GM11168 (cell line): ENCODE data around the gene ASTN2.

ENCODE experiments used
- in situ Hi-C: fragments of 300-500 bp; cut with MboI; formaldehyde crosslinking; loops from one replicate; pipeline ENCODE4 v1.12.0; 2022; ENCODE audit warnings: low sequenced_read_pairs; ENCODE audit not compliant: unreplicated experiment

ASTN2 gene

GRCh38 chr9:117414220-117414905, 494 bp downstream of the ASTN2 start:
- in situ Hi-C loops: no loop called here

DNA sequence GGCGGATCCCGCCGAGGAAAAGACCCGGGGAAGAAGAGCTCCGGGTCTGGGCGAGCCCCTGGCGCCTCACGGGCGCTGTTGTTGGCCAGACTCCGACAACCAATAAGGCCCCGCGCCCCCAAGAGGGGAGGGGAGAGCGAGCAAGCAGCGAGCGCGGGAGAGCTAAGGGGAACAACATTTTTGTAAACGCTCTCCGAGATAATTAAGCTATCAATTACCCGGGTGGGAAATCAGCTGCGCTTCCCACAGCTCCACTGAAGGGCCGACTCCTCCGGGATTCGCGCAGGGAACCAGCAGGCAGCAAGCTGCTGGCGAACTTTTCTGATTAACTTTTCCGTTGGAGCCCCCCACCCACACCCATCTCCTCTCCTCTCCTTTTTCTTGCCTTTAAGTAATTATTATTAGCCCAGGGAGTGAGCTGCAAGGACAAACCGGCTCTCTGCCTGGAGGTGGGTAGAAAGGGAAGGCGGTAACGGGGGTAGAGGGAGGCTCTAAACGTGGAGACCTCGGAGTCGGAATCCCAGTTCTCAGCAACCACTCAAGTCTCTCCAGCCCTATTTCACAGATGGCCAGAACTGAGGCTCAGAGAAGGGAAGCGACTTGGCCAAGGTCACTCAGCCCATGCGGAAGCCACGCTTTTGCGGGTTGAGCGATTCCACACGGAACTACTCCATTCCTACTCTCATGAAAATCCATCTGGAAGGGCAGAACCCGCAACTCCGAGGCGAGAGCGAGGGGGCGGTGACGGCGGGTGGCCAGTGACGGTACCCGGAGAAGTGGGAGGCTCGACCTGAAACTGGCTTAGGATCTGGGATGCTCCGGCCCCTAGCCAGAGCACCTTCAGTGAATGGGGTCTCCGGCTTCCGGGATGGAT, 1.3 kb downstream of the ASTN2 start:
- in situ Hi-C loops: no loop called here

DNA sequence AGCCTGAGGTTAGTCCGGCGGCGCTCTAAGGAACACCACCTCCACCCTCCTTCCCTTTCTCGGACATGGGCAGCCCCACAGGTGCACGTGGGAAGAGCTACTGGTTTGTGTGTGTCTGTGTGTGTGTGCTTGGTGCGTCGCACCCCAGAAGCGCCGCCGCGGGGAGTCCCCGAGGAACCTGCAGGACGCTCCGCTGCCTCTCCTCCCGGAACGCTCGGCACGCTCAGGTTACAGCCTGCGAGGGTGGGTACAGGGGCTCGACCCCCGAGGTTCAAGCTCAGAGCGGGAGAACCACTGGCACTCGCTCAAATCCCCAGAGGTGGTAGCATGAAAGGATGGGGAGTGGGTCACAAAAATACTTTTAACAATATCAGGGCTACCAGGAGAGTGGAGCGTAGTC, 2.0 kb downstream of the ASTN2 start:
- in situ Hi-C loops: no loop called here

GRCh38 chr9:117412006-117412715, 2.7 kb downstream of the ASTN2 start:
- in situ Hi-C loops: no loop called here

- in situ Hi-C loops: no loop called here
These were observed 3.3 kb downstream of the ASTN2 start for GRCh38 chr9:117411547-117411946.

- in situ Hi-C loops: no loop called here
These were observed 5.5 kb downstream of the ASTN2 start for GRCh38 chr9:117409321-117409720.

GRCh38 chr9:117407436-117408022, 7.3 kb downstream of the ASTN2 start:
- in situ Hi-C loops: no loop called here

GRCh38 chr9:117405950-117406705, 8.7 kb downstream of the ASTN2 start:
- in situ Hi-C loops: no loop called here

GRCh38 chr9:117403848-117404247, 11.0 kb downstream of the ASTN2 start:
- in situ Hi-C loops: no loop called here

DNA sequence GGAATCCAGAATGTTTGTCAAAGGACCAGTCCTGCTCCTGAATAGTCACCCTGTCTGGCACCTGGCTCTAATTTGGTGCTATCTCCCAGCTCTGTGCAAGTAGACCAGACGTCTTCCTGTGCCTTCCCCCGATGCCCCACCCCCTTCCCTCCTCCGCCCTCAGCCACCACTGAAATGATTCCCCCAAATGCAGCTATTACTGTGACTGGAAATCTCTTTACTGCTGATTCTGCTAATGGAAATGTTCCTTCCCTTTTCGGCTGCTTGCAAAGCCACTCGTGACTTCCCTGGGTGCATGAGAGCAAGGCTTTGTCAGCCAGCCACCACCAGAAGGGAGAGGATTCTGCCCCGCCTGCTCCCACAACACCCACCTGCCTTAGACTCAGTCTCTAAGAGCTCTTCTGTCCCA, 11.4 kb downstream of the ASTN2 start:
- in situ Hi-C loops: no loop called here

DNA sequence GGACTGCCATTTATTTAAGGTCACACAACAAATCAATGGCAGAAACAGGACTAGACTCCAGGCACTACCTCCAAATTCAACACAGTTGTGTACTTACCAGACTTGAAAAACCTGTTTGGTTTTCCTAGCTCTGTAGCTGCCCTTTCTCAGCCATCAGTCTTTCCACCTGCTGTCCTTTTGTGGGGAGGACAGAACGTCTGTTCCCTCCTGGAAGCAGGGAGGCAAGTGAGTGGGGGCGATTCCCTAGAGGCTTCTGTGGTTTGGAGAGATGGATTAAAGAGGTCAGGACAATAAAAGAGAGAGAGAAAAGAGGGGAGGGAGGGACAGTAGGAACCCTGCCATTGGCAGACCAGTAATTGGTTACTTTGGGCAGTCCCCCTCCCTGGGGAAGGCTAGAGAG, 14.7 kb downstream of the ASTN2 start:
- in situ Hi-C loops: no loop called here

GRCh38 chr9:117395151-117395650, 19.7 kb downstream of the ASTN2 start:
- in situ Hi-C loops: no loop called here

DNA sequence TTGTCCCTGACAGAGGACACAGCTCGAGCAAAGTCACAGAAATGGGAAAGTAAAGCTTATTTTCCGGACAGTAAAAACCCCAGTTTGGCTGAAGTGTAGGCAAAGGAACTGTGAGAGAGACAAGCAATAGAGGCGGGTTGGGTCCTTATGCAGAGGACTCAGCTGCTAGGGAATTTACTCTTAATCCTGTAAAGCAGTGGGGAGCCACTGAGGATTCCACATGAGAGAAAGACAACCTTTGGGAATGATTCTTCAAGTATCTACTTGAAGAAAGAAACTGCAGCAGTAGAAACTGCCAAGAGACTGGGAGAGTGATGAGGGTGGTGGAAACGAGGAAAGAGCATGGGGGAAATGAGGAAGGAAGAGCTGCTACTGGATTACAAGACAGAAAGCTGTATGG, 20.2 kb downstream of the ASTN2 start:
- in situ Hi-C loops: no loop called here

- in situ Hi-C loops: no loop called here
These were observed 21.9 kb downstream of the ASTN2 start for GRCh38 chr9:117392992-117393391.

- in situ Hi-C loops: no loop called here
These were observed 27.4 kb downstream of the ASTN2 start for GRCh38 chr9:117387422-117387821.

- in situ Hi-C loops: no loop called here
These were observed 35.5 kb downstream of the ASTN2 start for GRCh38 chr9:117379341-117379740.

DNA sequence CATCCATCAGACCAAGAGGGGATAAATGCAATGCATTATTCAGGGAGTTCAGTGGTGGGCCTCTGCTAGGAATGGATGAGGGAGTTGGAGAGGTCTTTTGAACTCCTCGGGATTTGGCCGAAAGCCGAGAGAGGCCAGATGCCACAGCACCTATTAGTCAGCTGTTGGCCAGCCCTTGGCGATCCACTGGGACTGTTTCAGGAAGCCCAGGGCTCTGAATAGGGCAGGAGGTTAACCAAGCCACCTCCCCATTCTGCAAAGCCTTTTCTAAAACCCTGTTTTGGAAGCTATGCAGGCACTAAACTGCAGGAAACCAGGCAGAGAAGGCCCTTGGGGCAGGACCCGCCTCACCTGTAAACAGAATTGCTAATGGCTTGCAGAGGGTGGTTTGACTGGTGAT, 37.8 kb downstream of the ASTN2 start:
- in situ Hi-C loops: no loop called here

GRCh38 chr9:117375956-117376355, 38.9 kb downstream of the ASTN2 start:
- in situ Hi-C loops: no loop called here

DNA sequence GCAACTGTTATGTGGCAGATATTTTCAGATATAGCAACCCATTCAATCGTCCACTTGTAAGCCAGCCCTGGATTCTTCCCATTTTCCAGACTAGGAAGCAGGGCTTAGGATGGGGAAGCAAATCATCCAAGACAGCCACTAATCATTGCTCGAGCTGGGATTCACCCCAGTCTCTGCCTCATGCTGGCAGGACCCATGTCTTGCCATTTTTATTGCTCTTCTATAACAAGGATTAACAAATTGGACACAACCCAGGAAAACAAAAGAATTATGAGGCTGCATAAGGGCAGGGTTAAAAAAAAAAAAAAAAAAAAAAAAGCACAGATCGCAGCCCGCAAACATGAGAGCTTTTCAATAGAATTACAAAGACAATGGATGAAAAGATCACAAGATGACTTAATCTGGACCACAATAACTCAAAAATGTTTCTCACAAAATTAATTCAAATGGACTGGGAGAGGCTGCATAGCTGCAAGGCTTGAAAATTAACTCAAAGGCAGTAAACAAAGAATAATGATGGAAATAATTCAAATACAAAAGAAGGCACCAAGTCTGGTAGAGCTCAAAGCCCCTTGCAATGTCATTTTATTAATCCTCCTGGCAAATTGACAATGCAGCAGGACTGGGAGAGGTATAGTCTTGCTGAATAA, 40.7 kb downstream of the ASTN2 start:
- in situ Hi-C loops: no loop called here
